ENCODE results near the gene PSME2.
A peak's percentile ranks its signal among the peaks of the same experiment; 100 is the strongest.

The PSME2 gene

DNA sequence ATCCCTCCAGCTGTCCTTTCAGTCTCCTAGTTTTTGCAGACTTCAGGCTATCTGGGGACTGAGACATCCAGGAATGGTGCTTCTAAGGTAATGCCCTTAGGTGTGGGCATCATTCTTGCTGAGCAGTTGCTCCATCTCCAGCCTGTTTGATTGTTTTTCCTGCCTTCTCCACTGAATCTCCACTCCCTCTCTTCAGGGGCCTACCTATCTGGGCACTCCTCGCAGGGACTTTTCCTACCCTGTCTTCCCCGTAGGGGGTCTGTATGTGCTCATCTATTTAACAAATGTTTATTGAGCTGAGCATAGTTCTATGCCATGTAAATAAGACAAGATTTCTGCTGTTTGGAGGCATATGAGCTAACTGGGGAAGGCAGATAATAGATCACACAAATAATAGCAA lies 13.4 kb downstream of the PSME2 start:
- no peak for DNase-seq

DNA sequence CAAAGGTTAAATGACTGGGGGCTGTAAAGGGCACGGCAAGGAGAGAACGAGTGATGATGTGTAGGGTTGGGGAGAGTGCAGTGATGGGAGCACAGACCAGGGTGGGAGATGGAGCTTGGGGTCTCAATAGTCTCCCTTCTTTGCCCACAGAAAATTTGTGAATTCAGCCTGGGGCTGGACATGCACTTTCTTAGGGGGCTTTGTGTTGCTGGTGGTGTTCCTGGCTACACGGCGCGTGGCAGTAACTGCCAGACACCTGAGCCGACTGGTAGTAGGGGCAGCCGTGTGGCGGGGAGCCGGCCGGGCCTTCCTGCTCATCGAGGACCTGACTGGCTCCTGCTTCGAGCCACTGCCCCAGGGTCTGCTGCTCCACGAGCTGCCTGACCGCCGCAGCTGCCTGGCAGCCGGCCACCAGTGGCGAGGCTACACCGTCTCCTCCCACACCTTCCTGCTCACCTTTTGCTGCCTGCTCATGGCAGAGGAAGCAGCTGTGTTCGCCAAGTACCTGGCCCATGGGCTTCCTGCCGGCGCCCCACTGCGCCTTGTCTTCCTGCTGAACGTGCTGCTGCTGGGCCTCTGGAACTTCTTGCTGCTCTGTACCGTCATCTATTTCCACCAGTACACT lies 14.2 kb downstream of the PSME2 start:
- peak; percentile 66 for DNase-seq

DNA sequence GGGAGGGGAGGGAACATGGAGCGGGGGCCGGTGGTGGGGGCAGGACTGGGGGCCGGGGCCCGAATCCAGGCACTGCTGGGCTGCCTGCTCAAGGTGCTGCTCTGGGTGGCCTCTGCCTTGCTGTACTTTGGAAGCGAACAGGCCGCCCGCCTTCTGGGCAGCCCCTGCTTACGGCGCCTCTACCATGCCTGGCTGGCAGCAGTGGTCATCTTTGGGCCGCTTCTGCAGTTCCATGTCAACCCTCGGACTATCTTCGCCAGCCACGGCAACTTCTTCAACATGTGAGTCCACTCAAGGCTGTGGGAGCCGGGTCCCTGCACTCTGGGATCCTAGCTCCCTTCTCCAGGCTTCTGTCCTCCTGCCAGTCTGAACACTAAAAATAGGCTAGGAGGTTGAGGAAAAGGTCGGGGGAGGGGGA lies 14.9 kb downstream of the PSME2 start:
- DNase-seq, result no peak

DNA sequence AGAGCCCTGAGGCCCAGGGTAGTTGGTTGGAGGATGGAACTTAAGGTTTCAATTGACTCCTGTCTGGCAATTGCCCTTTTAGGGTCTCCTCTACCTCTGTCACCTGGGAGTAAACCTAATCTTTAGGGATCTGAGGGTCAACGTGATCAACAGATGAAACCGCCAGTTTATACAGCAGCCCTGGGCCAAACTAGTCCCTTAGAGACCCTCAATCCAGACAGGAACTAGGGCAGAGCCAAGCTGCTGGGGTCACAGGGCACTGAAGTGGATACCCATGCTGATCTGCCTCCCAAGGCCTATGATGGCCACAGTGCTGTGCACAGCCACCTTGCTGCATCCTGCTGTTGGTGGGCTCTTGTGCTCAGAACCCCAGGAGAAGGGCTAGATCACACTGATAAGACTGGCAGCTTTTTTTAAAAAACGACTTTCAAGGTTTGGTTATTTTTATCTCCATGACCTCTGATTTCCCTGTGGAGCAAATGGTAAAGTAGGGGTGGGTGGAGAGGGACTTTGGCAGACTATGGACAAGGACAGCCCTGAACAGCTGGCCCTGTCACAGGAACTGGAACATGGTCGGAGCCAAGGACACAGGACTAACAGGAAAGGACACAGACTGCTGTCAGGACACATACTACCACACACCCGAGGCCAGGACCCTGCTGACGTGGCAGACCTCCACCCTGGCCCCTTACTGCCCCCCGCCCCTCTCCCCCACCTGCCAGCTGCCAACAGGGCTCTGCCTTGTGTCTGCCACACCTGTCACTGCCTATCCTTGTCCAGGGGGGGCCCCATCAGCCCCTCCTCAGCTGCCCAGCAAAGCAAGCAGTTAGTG lies 15.5 kb downstream of the PSME2 start:
- DNase-seq, result no peak

DNA sequence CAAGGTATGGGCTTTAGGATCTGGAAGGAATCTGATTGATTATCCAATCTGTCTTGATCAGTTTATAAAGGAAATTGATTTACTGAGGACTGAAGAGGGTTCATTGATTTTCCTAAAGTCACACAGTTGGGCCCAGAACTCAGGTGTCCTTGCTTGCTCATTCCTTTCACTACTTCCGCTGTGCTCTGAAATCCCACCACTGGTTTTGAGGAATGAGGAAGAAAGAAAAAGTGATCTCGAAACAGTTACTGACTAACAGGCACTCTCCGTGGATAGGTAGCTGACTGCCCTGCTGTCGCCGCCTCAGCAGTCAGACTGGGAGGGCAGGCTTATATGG lies 16.1 kb downstream of the PSME2 start, which contains the start of gene FITM1:
FITM1 (plus strand) TSS at position 280 of the 337 bp plus-strand sequence. CDS start 905 bp downstream, outside the sequence.
- DNase-seq, result no peak

DNA sequence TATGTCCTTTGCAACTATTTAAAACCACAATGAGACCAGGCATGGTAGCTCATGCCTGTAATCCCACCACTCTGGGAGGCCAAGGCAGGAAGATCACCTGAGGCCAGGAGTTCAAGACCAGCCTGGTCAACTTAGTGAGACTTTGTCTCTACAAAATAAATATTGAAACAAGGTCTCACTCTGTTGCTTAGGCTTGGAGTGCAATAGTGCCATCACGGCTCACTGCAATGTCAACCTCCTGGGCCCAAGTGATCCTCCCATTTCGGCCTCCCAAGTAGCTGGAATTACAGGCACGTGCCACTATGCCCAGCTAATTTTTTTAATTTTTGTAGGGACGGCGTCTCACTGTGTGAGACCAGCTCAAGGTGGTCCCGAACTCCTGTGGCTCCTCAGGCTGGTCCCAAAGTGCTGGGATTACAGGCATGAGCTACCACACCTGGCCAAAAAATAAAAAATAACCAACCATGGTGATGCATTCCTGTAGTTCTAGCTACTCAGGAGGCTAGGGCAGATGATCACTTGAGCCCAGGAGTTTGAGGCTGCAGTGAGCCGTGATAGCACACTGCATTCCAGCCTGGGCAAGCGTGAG lies 16.9 kb downstream of the PSME2 start:
- no peak for DNase-seq

DNA sequence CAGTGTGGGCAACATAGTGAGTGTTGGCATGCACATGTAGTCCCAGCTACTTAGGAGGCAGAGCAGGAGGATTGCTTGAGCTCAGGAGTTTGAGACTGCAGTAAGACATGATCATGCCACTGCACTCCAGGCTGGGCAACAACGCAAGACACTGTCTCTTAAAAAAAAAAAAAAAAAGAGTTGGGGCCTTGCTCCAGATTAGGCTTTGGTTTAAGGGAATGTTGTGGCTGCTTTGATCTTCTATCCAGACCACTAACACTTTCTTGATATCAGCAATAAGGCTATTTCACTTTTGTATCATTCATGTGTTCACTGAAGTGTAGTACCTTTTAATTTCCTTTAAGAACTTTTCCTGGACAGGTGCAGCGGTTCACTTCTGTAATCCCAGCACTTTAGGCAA lies 18.7 kb downstream of the PSME2 start:
- DNase-seq, result no peak

DNA sequence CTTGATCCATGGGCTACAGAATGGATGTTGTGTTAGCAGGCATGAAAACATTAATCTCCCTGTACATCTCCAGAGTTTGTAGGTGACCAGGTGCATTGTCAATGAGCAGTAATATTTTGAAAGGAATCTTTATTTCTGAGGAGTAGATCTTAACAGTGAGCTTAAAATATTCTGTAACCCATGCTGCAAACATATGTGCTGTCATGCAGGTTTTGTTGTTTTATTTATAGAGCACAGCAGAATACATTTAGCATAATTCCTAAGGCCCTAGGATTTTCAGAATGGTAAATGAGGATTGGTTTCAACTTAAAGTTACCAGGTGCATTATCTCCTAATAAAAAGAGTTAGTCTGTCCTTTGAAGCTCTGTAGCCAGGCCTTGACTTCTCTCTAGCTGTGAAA lies 19.5 kb downstream of the PSME2 start:
- DNase-seq, result no peak

DNA sequence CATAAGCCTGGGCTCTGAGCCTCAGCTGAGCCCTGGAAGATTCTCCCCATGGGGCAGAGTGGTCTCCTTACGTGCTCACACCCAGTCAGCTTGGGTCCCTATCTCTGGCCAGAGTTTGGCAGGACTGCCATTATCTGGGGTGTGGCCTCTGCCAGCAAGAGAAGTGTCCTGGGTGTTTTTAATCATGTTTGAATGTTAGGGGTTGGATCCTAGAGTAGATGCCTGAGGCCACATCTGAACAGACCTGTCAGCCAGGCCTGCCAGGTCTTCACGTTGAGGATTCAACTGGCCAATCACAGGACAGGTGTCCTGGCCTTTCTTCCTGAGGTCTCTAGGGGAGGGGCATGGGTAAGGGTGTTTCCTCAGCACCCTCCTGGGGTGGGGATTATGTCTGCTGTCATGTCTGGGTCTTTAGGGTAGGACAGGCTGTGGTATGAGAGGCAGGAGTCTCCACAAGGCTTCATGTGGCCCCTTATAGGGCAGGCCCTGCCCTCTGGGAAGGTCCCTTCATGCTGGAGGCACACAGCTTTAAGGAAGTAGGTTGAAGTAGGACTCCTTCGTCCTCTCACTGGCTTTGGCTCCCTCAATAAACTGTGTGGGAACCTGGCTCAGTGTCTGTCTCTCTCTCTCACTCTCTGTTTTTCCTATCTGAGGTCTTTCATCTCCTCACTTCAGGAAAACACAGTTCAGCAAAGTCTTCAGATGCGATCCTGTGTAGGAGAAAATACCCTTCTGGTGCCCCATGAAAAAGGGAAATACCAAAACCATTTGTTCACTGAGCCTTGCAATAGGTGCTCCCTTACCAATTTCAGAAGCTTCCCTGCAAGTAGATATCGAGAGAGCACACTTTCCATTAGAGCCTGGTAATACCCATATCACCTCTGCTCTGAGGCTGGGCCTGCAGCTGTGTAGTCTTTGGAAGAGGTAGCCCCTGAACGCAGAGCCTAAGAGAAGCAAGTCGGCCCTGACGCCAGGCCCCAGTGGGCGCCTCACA lies 22.7 kb downstream of the PSME2 start:
- no peak for DNase-seq

DNA sequence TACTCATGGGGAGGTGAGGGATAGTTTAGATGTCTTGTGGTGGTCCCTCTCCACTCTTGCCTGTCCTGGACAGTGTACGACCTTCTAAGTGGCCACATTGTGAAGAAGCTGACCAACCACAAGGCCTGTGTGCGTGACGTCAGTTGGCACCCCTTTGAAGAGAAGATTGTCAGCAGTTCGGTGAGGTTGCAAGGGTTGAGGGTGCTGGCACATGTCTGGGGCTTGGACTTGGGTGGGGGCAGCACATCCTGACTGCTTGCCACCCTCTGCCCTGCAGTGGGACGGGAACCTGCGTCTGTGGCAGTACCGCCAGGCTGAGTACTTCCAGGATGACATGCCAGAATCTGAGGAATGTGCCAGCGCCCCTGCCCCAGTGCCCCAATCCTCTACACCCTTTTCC lies 23.5 kb downstream of the PSME2 start:
- DNase-seq, result no peak

DNA sequence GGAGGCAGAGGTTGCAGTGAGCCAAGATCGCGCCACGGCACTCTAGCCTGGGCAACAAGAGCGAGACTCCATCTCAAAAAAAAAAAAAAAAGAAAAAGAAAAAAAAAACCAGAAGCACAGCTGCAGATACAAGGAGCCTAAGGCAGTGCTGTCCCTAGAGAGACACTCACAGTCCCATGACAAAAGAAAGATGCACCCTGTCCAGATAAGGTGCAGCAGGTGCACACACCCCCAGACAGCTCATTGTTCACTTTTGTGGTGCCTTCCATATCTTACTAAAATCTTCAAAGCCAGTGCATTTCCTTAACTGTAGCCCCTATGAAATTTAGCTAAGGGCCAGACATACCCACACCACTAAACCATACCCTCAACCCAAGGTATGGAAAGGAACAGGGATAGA lies 24.0 kb downstream of the PSME2 start:
- no peak for DNase-seq

DNA sequence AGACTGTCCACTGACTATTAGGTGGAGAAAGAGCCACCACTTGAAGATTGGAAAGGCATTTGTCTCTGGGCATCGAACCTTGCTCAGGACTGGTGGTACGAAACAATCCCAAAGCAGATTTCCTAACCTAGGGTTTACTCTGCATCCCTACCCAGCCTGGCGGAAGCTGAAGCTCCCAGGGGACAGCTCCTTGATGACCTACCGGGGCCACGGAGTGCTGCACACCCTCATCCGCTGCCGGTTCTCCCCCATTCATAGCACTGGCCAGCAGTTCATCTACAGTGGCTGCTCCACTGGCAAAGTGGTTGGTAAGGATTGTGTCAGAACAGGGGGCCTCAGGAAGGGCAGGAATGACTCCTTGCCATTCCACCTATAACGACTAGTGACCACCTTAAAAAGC lies 25.2 kb downstream of the PSME2 start:
- no peak for DNase-seq

DNA sequence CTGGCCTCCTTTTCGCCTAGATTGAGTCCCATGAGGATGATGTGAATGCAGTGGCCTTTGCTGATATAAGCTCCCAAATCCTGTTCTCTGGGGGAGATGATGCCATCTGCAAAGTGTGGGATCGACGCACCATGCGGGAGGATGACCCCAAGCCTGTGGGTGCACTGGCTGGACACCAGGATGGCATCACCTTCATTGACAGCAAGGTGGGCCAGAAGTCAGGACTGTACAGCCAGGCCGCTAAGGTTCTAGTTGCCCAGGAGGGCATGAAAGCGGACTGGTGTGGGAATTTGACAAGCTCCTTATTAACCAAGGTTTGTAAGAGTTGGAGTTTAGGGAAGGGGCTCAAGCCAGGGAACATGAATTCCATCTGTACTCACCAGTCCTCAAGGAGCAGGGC lies 26.7 kb downstream of the PSME2 start:
- DNase-seq, result no peak

DNA sequence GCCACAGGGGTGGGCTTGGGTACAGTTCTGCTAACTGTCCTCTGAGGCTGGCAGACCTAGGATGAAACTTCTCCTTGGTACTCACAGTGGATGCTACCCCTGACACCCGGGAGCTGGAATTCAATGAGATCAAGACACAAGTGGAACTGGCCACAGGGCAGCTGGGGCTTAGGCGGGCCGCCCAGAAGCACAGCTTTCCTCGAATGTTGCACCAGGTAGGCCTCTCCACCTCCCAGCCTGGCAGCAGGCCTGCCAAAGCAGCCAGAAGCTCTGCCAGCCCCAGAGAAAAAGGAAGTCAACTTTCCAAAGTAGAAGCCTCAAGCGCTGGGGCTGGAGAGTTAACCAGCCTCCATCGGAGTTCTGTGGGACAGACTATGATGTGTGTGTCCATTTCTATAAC lies 29.2 kb downstream of the PSME2 start:
- no peak for DNase-seq

DNA sequence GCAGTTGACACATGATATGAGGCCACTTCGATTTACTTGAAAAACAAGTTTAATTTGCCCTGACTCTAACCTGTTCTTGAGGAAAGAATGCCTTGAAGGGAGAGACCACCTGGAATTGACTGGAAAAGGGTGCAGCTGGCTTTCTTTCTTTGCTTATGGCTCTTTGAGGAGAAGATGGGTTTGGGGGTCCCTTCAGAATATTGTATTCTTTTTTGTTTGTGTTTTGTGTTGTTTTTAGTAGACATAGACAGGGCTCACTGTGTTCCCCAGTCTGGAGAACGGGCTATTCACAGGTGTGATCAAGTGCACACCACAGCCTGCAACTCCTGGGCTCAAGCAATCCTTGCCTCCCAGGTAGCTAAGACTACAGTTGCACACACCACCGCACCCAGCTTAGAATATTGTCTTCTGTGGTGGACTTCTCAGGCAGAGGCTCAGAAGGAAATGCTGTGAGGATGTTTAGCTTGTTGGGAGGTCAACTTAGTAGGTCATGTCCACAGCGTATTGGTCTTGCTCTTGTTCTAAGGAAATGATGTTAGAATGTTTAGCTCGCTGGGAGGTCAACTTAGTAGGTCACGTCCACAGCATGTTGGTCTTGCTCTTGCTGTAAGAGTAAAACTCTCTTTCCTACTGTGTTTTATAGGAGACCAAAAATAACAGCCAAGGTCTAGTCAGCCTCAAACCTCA lies 30.1 kb downstream of the PSME2 start:
- no peak for DNase-seq

DNA sequence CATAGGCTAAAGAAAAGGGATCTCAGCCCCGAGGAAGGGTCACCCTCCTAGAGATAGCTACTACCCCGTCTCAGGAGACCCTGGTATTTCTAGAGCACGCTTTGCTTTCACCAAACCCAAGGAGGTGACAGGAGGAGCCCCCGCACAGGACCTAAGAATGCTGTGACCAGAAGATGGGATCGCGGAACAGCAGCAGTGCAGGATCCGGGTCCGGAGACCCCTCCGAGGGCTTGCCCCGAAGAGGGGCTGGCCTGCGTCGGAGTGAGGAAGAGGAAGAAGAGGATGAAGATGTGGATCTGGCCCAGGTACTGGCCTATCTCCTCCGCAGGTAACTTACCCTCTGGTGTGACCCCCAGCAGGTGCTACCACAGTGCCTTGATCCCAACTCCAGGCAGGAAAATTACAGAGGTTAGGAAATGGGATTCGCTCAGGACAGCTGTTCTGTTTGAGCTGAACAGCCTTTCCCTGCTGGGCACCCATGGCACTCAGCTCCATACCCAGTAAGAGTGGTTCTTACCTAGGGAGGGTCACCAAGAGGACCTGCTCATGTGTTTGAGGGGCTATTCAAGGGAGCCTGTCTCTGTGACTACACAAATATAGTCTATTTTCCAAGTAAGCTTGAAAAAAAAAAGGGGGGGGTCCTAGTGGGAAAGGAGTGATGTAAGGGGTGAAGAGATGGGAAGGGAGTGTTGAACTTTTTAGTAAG lies 30.8 kb downstream of the PSME2 start:
- no peak for DNase-seq

DNA sequence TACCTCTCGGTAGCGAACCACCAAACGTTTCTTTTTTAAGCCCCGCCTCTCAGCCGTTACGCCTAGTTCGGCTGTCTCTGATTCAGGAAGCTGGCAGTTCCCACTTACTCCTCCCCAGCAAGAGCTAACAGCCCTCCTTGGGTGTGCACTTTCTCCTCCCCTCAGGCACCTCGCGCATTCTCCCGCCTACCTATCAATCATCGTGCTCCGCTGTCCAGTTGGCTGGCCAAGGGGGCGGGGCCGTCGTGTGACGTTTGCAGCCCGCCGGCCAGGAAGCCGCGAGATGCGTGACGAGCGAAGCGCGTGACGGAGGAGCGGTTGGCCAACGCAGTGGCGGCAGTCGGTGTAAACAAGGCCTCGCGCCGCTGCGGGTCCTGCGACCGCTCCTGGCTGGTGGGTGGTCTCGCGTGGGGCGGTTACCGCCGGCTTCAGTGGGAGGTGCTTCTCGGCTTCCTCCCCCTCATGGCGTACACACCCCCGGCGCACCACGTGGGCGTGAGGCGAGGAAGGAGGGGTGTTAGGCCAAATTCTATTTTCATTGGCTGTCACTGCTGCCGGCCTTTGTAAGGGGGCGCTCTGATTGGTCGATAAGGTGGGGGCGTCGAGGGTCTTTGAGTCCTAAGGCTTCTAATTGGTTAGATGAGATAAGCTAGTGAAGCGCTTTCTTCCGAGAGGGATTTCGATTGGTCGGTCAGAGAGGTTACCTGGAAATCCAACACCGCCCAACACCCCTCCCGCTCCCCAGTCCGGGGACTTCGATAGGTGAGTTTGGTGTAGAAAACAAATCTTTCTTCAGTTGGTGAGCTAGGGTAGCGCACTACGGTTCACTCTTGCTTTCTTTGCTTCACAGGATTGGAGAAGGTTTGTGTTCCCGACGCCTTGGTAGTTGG lies 31.6 kb downstream of the PSME2 start, which contains the start of the genes DCAF11 and NRL:
DCAF11 (plus strand) TSS at position 246 of the 890 bp plus-strand sequence. CDS start 818 bp downstream, outside the sequence.
NRL (minus strand) TSS at position 418 of the 890 bp plus-strand sequence. CDS start 32,101 bp downstream, outside the sequence.
- DNase-seq, result peak; percentile 100

DNA sequence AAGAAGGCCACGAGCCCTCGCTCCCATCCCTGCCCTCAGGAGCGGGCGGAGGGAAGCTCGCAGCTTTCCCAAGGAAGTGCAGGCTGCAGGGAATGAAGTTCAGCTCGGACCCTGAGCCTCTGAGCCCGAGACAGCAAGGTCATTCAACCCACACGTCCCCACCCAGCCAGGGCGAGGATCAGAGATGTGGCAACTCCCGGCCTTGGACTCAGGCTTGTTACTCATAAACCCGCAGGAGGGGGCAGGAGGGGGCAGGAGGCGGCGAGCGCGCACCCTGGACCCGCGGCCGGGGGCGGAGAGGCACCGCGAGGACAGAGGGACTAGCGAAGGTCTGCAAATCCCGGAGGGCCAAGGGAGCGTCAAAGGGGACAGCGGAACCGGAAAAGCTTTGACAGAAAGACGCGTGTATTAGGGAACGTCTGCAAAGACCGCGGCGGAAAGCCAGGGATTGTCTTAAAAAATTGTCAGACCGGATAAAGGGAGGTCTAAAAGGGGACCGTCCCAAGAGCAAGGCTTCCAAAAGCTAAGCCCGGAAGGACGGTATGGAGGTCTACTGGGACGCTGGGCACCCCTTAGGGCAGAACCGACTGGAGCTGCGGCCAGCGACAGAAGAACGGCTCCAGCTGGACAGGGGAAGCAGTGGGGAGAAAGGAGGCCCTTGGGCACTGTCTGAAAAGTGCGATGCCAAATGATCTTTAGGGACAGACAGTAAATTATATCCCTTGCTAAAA lies 32.4 kb downstream of the PSME2 start:
- DNase-seq, result peak; percentile 92

DNA sequence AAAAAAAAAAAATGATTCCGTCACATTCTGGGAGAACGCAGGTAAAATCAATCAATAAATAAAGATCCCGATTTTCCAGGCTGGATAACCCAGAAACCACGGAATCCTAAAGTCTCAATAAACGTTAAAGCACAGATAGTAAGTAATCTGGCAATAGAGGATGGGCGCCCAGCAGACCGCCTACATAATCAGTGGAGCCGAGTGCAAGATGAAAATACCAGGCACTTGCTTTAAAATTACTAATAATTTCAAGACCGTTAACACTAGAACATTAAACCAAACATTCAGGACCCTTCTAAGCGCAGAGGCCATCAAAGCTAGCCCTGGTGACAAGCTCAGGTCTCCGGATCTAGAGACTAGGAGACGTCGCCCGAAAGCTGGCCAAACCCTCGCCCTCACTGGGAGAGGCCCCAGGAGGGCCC lies 33.0 kb downstream of the PSME2 start:
- no peak for DNase-seq

DNA sequence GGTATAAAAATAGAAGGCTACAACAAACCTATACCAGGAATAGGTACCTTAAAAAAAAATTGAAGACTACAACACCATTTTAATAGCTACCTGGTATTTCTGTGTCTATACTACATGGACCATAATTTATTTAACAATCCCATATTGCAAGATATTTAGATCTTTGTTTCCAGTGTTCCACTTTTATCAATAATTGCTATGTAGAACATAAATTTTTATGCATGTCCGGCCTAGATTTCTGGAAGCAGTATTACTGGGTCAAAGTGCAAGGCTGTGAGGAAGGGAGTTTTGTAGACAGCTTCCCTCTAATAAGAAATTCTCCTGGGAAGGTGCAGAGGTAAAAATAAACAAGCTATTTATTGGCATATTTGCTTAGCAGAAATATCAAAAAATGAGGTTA lies 35.9 kb downstream of the PSME2 start:
- no peak for DNase-seq
